ENCODE results near the gene TMEM198.

Gene TMEM198

GRCh38 chr2:219591091-219591490 lies 47.3 kb downstream of the TMEM198 start:
- no peak for DNase-seq

DNA sequence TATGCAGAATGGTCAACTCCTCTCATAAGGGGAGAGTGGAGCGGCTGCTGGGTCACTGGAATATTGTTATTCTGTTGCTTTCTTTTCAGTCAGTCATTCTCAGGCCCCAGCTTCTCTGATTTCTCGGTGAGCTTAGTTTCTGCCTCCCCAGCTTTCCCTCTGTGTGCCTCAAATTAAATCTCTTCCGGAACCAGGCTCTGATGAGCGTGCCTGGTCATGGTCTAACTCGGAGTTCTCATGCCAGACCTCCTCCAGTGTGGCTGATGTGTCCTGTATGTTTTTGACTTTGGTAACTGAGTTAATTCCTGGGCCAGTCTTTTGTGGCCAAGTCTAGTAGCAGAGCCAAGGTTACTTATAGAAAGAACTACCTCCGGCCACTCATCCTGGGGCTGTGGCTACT lies 48.9 kb downstream of the TMEM198 start:
- DNase-seq: no peak

- DNase-seq: no peak
These were observed 49.3 kb downstream of the TMEM198 start for GRCh38 chr2:219593154-219593553.

- no peak for DNase-seq
These were observed 51.4 kb downstream of the TMEM198 start for GRCh38 chr2:219595256-219595655.

DNA sequence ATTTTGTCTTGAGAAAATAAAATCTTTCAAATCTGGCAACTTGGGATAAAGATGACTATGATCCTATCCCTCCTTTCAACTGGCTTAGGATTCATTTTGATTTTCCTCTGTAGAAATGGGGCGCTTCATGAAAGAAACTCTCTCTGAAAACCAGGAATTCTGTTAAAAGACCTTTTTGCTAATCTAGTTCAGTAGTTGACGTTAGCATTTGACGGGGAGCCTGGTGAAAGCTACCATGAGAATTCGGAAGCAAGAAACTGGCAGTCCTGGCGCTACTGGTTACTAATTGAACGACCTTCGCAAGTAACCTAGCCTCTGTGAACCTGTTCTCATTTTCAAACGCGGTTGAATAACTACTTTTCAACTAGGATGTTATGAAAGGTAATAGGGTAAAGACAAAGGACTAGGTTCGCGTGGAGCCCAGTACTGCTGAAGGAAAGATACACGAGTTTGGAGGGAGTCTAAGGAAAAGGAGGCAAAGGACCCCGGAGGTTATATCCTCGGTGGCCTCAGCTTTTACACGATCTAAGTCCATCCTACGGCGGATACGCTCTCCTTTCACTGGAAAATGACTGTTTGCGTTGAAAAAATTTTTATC lies 53.2 kb downstream of the TMEM198 start:
- DNase-seq: no peak

DNA sequence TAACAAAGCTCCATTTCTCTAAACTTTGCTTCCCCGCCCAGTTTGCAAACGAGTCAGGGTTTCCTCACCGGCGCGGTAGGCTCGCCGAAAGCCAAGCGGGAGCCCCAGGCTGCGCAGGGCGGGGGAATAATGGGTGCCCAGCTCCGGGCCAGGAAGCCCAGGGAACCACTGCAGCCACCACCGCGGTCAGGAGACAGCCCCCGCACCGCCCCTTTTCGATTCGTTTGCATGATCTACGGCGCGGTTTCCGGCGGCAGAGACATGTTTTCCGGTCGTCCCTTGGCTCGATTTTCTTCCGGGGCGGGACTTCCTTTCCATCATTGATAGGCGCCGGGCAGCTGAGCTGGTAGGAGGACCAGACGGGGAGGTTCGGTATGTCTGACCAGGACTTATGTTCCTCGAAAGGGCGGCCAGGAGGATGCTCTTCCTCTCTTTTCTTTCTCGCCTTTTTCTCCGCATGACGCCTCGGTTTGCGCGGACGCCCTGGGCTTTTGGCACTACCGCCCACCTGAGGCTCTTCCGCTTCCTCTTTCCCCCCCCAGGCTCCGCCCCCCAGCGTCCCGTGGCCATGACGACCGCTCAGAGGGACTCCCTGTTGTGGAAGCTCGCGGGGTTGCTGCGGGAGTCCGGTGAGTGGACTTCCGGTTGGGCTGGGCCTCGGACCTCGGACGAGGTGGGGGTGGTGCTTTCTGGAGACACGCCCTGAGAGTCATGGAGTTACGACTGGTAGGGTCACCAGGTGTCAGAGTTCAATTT lies 53.9 kb downstream of the TMEM198 start, which contains the start of gene STK11IP:
TSS of gene STK11IP (plus strand) at position 306 of the 756 bp plus-strand sequence. CDS start at position 569, 263 bp downstream.
- DNase-seq: peak; percentile 90

DNA sequence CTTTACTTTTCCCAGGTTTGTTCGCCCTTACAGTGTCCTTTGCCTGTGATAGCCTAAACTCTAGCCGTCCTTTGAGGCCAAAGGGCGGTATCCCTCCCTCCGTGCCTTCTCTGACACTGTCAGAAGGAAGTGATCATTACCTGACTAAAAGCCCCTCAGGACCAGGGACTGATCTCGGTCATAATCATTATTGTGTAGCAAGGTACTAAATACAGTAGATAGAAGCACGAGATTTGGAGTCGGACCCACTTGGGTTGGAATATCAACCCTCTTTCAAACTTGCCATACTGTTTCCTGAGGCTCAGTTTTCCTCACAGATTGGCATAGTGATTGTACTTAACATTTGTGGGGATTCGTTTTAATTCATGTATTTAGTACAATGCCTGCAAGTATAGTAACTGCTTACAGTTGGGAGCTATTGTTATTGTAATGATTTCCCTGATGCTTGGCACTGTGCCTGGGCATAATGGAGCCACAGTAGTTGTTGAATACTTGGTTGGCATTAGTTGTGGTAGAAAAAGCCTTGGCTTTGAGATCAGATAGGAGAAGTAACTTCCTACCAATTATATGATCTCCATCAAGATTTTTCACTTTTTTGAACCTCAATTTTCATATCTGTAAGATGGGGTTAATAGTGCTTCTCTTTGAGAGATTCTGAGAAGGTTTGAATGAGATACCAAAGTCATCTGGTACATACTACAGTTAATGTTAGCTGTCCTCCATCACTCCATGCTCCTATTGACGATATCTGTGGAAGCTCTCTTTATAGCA lies 54.7 kb downstream of the TMEM198 start:
- no peak for DNase-seq
